NCI-H446 treated with DMSO at 0.1 percent for 48 hours (cell line): ENCODE measurements around the gene PLA2G4A.
"Not testable (repeated sequence)": the region's sequence is repeated elsewhere in the genome, so short reads cannot be mapped to it uniquely, and the experiment has no call there.

ENCODE experiments used
- DNase-seq: peaks from one replicate; lab custom pipeline; 2025; lab: John Stamatoyannopoulos, UW

The PLA2G4A gene

DNA sequence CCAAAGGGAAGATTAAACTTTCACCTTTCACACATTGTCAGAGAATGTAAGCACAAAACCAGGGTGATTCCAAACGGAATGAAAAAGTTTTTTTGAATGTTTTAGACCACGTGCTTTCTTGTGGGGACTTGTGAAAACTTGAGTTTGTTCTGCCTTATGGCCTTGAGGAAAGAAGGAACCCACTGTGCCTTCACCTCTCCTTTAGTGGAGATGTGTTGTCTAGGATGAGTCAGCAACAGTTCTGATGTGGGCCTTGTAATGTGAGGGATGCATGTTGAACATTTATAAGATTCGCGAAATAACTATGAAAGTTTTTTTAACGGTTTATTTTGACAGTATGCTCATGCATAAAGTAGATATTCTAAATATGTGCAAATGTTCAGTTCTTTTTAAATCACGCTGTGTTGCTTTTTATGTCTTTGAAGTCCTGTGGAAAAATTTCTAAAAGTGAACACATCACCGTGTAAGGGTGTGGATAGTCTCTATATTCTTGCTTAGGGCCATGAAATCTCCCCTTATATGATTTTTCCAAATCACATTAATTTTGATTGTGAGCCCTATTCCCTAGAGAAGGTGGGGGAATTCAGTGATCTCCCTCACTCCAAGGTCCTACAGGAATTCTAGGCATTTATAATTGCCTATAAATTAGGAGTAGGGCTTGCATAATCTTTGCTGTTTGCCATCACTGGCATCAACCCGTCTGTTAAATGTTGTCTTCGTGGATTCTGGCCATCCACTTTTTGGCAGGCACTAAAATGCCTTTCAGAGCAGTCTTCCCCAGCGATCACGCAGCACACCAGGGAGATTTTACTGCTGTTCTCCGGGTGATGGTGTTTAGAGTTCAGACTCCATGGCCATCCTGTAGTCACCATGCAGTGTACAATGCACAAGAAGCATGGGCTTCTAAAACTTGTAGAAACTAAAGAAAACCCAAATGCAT is 47.4 kb downstream of the PLA2G4A start:
- DNase-seq: no peak

DNA sequence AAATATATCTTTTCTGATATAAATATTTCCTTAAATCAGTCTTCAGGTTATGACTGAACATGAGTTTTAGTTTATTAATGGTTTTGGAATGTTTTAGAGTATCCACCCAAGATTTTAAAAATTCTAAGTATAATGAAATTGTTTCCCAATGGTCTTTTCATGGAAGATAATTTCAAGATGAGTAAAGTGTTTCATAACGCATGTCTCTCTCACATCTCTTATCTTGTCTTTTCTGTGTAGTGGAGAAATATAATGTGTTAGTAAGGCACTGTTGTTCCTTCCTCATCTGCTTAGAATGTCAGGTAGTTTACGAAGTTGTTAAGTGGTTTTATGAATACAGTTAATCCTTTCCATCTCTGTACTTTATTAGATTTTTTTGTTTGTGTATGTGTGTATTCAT is 49.6 kb downstream of the PLA2G4A start:
- no peak for DNase-seq

DNA sequence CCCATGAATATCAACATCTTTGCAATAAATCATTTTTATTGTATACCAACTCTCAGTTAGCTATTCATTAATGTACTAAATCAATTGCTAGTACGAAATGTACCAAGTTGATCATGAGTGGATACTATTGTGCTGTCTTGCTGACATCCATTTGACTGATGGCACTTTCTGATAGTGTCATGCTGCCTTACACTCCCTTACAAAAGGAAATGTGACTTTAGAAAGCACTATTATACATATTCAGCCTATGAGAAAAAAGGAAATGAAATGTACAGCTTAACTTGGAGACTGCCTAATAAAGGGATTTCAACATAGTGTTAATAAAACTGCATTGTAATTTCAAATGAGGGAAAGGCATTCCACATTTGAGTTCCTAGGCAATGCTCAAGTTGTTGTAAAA is 52.2 kb downstream of the PLA2G4A start:
- DNase-seq: no peak

DNA sequence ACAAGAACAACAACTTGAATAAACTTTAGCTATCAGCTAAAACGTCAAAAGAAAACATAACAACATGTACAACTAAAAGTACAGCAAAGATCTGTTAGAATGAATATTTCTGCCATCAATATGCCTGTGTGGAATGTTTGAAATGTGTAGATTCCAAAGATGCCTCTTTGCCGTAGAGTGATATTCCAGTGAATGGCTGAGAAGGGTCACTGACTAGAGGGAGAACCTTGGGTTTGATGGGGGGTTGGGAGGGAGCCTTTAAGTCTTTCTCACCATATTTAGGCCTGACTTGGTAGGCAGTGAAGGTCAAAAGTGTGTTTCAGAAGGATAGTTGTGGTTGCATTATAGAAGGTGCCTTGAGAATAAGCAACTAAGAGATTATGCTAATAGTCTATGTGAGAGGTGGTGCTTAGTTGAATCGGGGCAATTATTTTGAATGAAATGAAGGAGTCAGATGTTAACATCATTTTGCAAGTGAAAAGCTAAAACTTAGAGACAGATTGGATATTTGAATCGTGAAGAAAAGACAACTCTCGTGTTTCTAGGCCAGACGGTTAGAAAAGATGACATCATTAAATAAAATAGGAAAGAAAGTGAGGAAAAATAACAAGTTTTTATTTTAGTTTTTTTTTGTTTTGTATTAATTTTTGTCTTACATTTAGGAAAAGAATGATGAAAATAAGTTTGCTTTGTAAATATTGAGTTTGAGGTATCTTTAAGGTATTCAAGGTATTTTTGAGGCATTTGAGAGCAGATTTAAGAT is 53.8 kb downstream of the PLA2G4A start:
- DNase-seq: no peak

DNA sequence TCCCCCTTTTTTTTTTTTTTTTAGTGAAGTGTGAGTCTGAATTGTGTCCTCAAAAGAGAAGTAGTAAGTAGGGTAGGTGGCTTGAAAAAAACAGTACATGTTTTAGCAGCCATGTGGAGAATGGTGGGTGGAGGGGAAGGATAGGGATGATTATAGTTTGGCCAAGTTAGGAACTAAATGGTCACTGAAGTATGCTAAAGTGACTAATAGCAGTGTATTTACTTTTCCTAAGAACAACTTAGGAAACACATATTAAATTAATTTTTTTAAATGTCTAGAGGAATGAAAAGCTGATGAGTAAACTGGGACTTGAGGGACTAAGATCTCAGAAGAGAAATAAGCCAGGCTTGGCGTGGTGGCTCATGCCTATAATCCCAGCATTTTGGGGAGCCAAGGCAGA is 55.5 kb downstream of the PLA2G4A start:
- DNase-seq: no peak

DNA sequence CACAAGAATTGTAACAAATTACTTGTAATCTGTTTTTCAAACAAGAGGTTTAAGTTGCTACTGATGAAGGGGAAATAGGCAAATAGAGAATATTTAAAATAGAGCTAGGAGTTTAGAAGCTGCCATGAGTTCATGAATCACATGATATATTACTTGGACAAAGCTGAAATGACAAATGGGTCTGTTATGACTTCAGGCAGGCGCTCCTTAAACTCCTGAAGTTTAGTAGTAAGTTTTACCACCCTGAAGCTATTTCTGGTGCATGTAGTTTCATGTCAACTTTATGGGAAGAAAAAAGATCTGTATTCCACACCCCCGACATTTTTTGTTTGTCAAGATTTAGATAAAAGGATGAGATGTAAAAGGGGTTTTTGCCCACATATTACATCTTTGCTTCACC is 58.5 kb downstream of the PLA2G4A start:
- DNase-seq: no peak

DNA sequence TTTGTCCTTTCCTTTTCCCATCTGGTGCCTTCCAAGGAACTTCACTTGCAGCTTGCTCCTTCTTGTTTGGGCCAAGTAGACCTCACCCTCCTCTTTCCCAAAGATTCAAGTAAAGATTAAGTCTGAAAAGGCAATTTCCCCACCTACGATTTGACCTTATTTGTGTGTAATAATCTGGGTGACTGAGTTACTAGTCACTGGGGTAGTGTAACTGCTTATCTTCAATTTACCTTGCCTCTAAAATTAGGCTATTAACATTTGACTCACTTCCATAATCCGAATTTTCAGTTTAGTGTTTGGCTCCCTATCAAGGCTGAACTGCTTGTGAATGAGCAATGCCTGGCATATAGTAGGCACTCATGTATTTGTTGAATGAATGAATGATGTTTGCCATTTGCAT is 59.6 kb downstream of the PLA2G4A start:
- no peak for DNase-seq

DNA sequence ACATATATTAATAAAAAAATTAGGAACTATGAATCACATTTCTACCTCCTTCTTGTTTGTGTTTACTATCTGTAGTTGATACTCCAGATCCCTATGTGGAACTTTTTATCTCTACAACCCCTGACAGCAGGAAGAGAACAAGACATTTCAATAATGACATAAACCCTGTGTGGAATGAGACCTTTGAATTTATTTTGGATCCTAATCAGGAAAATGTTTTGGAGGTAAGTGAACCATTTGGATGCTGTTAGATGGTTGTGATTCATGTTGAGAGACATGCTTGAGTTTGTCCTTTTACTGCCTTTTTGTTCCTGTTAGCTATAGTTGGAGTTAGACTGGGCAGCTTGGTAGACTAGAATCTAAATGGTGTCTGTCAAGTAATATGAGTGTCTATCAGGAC is 64.2 kb downstream of the PLA2G4A start:
- DNase-seq: no peak

DNA sequence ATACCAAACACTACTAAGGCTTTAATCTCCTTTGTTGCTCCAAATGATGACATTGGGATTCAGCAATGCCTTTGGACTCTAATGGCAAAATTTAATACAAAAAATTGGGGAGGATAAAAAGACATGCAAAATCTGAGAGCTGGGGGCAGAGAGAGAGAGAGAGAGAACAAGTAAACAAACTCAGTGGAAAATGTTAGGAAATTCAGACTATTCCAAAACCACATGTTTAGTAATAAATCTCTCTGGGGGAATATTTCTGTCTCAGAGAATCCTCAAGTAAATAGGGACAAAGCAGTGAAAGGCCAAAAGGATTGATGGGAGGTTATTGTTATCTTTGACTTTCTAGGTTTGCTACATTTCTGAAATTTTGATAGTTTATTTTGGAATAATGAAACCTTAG is 65.7 kb downstream of the PLA2G4A start:
- no peak for DNase-seq

DNA sequence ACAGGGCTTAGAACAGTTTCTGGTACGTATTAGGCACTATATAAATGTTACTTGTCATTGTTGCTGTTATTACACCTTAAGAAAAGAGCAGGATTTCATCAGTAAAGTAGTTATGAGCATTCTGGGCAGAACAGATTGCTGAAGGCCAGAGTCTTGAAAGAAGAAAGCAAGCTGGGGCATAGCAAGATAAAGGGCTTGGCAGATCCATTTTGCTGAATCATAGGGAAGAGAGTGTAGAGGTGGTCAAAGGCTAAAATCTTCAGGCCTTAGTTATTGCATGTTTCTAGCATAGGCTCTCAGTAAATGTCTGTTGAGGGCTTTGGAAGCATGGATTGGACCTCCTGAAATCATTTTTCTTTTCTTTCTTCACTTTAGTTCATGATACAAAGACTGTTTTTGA is 67.5 kb downstream of the PLA2G4A start:
- no peak for DNase-seq

DNA sequence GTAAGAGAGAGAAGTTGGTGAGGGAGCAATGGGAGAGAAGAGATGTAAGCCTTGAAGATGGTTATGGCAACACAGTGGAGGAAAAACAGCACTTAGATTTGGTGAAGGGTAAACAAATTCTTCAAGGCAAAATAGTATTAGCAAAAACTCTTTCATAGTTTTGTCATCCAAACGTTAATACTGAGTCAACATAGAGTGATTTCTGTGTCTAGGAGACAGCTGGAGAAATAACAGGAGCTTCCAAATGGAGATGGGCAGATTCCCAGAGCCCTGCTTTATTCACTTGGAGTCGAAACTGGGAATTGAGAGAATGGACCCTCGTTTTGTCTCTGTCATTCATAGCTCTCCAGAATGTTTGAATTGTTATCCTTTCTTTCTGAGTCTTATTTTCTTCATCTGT is 68.3 kb downstream of the PLA2G4A start:
- no peak for DNase-seq

DNA sequence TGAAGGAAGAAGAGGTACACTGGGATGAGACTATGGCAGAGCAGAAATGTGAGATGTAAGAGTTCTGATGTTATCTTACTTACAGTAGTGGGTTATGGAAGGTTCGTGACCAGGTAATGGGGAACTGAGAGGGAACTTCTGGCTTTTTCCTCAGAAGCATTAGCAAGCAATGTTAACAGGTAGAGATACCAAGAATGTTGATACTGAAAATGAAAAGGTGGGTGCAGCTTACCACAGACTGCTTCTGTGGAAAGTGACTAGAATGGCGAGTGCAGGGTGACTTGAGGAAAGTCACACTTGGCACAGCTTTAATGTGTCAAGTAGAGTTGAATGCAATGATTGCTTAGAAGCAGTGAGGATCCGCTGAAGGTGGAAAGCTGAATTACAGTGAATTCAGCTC is 70.8 kb downstream of the PLA2G4A start:
- DNase-seq: no peak

DNA sequence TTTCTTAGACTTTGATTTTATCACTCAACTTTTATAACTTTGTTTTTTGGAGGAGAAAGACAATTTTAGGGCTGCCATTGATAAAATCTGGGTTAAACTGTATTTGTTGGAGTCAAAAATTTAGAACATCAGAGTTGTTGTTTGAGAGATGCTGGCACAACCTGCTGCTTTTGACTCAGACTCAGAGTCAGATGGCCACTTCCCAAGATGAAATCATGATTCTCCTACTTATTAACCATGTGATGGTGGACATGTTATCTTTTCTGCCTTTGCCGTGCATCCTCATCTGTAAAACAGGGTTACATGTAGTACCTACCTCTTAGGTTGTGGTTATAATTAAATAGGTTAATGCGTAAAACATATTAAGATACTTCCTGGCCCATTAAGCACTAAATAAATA is 71.2 kb downstream of the PLA2G4A start:
- DNase-seq: no peak

DNA sequence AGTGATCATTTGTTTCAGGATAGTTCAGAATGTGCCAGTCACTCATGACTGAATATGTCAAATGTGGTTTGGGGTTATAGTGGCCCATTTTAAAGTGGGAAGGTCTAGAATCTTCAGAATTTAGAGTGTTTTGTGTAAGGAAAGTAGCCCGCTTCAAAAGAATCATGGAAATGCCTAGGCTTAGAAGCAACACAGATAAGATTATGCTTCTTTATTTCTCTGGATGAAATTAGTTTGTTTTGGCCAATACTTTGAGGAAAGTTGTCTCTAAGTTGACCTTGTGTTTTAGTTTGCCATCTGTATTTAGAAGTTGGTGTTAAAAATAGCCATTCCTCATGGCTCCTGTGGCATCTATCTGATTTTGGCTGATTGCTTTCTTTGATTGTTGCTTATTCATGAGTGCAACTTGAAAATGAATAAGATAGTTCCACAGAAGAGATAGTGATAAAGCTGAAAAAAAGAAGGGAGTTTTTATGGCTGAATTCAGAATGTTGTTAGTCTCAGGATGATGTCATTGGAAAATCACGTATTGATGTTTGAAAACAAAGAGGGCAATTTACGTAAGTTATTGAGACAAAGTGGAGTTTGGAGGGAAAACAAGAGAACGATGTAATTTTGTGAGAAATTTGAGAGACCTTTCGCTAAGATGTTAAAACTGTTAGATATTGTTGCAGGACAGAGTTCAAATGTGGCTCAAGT is 71.9 kb downstream of the PLA2G4A start:
- no peak for DNase-seq

DNA sequence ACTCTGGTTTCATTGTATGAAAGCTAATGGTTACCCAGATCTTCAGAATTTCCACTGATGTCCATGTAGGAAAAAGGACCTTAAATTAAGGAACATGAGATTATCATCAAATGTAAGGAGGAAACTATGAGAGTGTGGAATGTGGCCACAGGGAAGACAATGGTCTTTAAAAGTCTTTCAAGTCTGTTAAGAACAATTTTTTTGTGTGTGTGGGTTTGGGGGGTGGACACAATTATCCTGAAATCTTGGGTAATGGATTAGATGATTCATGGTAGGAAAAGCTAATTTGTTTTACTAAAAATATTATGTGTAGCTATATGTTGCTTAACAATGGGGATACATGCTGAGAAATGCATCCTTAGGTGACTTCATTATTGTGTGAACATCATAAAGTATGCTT is 72.9 kb downstream of the PLA2G4A start:
- no peak for DNase-seq

DNA sequence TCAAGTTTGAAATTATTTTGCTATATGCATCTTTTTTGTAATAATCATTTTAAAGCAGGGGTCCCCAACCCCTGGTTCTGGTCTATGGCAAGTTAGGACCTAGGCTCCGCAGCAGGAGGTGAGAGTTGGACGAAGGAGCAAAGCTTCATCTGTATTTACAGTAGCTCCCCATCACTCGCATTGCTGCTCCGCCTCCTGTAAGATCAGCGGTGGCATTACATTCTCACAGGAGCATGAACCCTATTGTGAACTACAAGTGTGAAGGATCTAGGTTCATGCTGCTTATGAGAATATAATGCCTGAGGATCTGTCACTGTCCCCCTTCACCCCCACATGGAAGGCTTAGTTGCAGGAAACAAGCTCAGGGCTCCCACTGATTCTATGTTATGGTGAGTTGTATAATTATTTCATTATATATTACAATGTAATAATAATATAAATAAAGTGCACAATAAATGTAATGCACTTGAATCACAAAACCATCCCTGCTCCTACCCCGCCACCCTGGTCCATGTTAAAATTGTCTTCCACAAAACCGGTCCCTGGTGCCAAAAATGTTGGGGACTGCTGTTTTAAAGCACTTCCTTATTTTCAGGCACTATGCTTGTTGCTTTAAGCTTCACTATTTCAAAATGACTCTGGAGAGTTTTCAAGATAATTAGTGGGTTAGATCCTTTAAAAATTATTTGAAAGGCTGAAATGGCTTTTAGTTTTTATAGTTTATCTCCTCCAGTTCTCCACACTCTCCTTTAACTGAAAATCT is 74.8 kb downstream of the PLA2G4A start:
- DNase-seq: no peak

DNA sequence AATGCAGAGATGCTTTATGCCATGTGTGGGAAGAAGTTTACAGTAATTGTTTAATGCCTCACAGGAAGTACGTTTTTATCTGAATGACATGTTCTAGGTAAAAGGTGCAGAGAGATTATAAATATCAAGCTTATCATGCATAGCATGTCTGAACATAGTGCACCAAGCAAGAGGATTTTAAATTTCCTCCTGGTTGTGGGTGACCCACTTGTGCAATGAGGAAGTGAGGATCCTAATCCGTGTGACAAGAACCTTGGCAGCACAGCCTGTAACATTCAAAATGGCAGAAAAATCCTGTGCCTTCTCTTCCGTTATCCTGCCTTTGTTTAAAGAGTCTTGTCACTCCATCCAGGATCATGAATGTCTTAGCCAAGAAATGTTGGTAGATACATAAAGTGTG is 75.6 kb downstream of the PLA2G4A start:
- no peak for DNase-seq

DNA sequence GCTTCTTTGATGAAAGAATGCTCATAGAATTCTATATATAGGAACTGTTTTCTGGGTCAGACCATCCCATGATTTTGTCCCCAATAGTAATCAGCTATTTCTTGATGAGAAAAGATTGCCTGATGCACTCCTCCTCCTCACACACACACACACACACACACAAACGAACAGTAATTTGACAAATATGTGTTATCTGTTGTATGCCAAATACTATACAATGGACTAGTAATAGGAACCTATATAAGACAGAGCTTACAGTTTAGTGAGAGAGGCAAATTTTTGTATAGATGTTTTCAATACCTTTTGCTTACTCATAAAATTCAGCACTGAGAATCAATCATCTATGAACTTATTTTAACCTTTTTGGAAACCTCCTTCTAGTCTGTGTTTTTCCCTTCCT is 76.8 kb downstream of the PLA2G4A start:
- DNase-seq: no peak

DNA sequence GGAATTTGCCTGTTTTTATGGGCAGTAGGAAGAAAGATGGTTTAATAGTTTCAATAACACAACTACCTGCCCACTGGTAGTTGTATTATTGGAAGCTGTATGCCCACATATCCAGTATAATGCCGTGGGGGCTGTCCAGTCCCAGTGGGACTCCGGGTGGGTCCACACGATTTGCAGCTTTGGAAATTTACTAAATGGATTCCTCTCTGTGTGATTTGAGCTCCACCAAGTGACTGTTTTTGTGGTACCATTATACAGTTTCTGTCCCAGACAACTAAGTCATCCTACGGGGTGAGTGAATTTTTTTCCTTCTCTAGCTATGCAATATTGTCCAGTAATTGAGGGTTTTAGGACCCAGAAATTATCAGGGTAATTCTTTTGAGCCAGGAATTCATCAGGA is 86.8 kb downstream of the PLA2G4A start:
- no peak for DNase-seq

DNA sequence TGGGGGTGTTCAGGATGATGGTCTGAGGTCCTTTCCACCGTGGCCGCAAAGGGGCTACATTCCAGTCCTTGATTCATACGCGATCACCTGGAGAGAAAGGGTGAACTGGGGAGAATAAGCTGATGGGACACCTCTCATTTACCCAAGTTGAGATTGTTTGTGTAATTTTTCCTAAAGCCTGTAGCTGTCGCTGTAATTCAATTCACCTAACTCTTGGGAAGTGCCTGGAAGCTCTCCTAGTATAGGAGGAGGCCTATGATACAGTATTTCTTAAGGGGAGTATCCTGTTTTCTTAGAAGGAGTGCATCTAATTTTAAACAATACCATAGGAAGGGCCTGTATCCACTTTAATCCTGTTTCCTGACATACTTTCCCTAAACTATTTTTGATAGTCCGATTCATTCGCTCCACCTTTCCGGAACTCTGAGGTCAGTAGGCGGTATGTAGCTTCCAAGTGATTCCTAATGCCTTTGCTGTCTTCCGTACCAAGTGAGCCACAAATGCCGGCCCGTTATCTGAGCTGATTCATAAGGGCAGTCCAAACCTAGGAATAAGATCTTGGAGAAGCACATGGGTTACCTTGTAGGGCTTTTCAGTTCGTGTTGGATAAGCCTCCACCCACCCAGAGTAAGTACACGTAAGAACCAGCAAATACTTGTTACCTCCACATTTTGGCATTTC is 88.5 kb downstream of the PLA2G4A start:
- not testable (repeated sequence) for DNase-seq

DNA sequence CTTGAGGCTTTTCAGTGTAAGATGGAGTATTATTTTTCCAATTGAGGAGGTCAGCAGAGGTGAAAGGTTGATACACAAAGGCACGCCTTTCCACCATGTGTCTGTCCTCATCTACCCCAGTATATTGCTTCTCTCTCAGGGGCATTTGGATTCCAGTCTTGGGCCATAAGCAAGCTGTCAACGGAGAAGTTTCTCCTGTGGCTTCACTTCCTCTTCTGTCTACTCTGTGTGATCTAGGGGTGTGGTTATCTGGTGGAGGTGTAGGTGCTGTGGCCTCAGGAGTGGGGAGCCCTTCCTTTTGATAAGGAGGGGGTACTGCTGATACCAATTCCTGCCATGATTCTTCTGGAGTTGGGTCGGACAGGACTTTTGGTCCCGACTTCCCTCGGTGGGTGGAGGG is 92.6 kb downstream of the PLA2G4A start:
- not testable (repeated sequence) for DNase-seq
